Measurements from ENCODE around the gene BBS9. TPM values are rescaled to one million over a fixed set of nuclear protein-coding genes. Genes with fewer than 3 reads are reported as not detected.

Gene BBS9
- total RNA-seq, 1 experiment from 2014 or later = 9.4 TPM

DNA sequence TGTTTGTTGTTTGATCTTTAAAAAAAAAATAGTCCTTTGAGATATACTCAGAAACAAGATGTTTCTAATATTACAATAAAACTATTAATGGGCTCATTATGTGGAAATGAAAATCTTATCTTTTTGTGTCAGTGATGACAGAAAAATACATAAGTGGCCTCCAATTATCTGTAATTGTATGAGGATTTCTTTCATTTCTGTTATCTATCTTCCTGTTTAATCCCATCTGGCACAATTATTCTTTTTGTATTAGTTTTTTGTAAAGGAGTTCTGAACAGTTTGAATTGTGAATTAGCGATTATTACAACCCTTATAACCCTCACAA lies 270.8 kb downstream of the BBS9 start:
- CTCF ChIA-PET = no interaction called here
- TF ChIP-seq, protein P1, sequence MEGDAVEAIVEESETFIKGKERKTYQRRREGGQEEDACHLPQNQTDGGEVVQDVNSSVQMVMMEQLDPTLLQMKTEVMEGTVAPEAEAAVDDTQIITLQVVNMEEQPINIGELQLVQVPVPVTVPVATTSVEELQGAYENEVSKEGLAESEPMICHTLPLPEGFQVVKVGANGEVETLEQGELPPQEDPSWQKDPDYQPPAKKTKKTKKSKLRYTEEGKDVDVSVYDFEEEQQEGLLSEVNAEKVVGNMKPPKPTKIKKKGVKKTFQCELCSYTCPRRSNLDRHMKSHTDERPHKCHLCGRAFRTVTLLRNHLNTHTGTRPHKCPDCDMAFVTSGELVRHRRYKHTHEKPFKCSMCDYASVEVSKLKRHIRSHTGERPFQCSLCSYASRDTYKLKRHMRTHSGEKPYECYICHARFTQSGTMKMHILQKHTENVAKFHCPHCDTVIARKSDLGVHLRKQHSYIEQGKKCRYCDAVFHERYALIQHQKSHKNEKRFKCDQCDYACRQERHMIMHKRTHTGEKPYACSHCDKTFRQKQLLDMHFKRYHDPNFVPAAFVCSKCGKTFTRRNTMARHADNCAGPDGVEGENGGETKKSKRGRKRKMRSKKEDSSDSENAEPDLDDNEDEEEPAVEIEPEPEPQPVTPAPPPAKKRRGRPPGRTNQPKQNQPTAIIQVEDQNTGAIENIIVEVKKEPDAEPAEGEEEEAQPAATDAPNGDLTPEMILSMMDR (IDR thresholded peaks at IDR 0.05; ENCODE audit: unreplicated experiment) = no peak
- no peak for DNase-seq
- Mint-ChIP-seq H3K36me3 (ENCODE audit: insufficient read depth, unreplicated experiment) (no peaks in the 10 kb centered on the region), H3K27ac (ENCODE audit: unreplicated experiment) (no peak overlapping the region), H3K4me1 (ENCODE audit: low read depth, unreplicated experiment) (peaks cover 22% of the 10 kb centered on the region), H3K9me3 (ENCODE audit: low read depth, unreplicated experiment) (no peaks in the 10 kb centered on the region), H3K4me3 (ENCODE audit: low read depth, unreplicated experiment) (no peak overlapping the region), H3K27me3 (ENCODE audit: unreplicated experiment) (no peaks in the 10 kb centered on the region)
- BruUV-seq (replicated peaks) = no TSS peak
- intact Hi-C loops (cut with micrococcal nuclease; ENCODE audit: unreplicated experiment) = no loop called here

DNA sequence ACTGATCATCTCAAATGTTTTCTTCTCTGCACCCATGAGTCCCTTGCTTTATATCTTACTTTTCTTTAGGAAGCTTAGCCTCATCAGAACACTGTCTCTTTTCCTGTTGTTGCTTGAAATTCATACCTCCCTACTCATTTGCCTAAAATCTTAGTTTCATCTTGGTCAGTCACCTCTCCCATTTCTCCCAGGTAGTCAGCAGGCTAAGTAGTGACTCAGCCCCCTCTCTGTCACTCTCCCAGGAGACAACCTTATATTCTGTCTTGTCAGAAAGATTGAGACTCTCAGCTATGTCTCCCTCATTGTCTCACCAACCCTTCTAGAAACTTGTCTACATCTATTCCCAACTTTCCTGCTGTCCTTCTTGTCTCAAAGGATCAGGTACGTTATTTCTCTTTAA lies 280.9 kb downstream of the BBS9 start:
- CTCF ChIA-PET = no interaction called here
- Mint-ChIP-seq H3K4me1 (ENCODE audit: low read depth, unreplicated experiment) (no peaks in the 10 kb centered on the region), H3K9me3 (ENCODE audit: low read depth, unreplicated experiment) (peaks cover 9% of the 10 kb centered on the region), H3K4me3 (ENCODE audit: low read depth, unreplicated experiment) (no peak overlapping the region), H3K27ac (ENCODE audit: unreplicated experiment) (no peak overlapping the region), H3K36me3 (ENCODE audit: insufficient read depth, unreplicated experiment) (no peaks in the 10 kb centered on the region), H3K27me3 (ENCODE audit: unreplicated experiment) (no peaks in the 10 kb centered on the region)
- intact Hi-C loops (cut with micrococcal nuclease; ENCODE audit: unreplicated experiment) = no loop called here
- TF ChIP-seq, protein P1 (IDR thresholded peaks at IDR 0.05; ENCODE audit: unreplicated experiment) = no peak
- DNase-seq = no peak
- no TSS peak for BruUV-seq (replicated peaks)

DNA sequence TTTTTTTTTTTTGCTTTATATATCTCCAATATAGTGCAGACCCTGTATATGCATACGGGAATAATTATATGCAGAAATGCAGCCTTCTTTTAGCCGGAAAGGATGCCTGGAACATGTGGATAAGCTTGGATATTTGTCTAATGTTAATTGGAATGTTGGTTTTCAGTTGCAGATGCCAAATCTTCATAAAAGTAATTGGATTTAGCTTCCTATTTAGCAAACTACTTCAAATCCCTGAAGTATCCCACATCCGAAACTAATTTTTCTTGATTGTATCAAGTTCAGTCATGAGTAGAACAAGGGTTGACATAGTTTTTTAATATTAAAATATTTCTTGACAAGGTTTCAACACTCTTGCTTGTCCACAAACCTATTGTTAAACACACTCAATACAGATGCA lies 281.7 kb downstream of the BBS9 start:
- CTCF ChIA-PET = interaction anchor here (0.8 kb wide), 1 partner anchor 13 kb away, joined by 3 read pairs; no protein-coding TSS in a partner anchor
- BruUV-seq (replicated peaks) = no TSS peak
- TF ChIP-seq, protein P1 (IDR thresholded peaks at IDR 0.05; ENCODE audit: unreplicated experiment) = no peak
- Mint-ChIP-seq H3K27me3 (ENCODE audit: unreplicated experiment) (no peaks in the 10 kb centered on the region), H3K4me3 (ENCODE audit: low read depth, unreplicated experiment) (no peak overlapping the region), H3K9me3 (ENCODE audit: low read depth, unreplicated experiment) (peaks cover 9% of the 10 kb centered on the region), H3K36me3 (ENCODE audit: insufficient read depth, unreplicated experiment) (no peaks in the 10 kb centered on the region), H3K4me1 (ENCODE audit: low read depth, unreplicated experiment) (no peaks in the 10 kb centered on the region), H3K27ac (ENCODE audit: unreplicated experiment) (no peak overlapping the region)
- intact Hi-C loops (cut with micrococcal nuclease; ENCODE audit: unreplicated experiment) = no loop called here
- no peak for DNase-seq

DNA sequence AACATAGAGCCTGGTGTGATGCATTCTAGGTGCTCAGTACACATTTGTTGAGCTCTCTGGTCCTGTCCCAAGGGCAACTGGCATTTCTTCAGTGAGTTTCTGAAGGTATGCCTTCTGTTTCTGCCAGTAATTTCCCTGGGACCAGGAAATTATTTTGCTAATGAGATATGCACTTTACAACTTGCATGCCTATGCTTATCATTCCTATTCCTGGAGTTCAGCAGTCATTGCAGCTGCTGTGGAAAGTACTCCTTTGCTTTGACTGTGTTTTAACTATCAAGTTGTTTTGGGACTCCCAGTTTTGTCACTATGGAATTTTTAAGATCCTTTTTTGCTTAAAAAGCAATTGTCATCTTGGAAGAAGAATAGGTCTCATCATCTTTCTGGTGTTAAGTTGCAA lies 283.0 kb downstream of the BBS9 start:
- Mint-ChIP-seq H3K9me3 (ENCODE audit: low read depth, unreplicated experiment) (peaks cover 6% of the 10 kb centered on the region), H3K36me3 (ENCODE audit: insufficient read depth, unreplicated experiment) (no peaks in the 10 kb centered on the region), H3K27me3 (ENCODE audit: unreplicated experiment) (peaks cover 4% of the 10 kb centered on the region), H3K4me3 (ENCODE audit: low read depth, unreplicated experiment) (no peak overlapping the region), H3K27ac (ENCODE audit: unreplicated experiment) (no peak overlapping the region), H3K4me1 (ENCODE audit: low read depth, unreplicated experiment) (no peaks in the 10 kb centered on the region)
- CTCF ChIA-PET = no interaction called here
- BruUV-seq (replicated peaks) = no TSS peak
- DNase-seq = no peak
- intact Hi-C loops (cut with micrococcal nuclease; ENCODE audit: unreplicated experiment) = no loop called here
- TF ChIP-seq, protein P1 (IDR thresholded peaks at IDR 0.05; ENCODE audit: unreplicated experiment) = no peak

Measured in Calu3 (cell line).